Glutamatergic neuron (in vitro differentiated cells): Measurements from ENCODE around the gene PRPF40B. TPM values are rescaled to one million over a fixed set of nuclear protein-coding genes. Genes with fewer than 3 reads are reported as not detected.

ENCODE experiments used
- DNase-seq: peaks from one replicate; pipeline ENCODE4 v3.0.0; 2022
- H3K27ac Mint-ChIP-seq: one replicate; pipeline ENCODE4 v1.8.0; 2020; ENCODE audit warnings: mild to moderate bottlenecking, mixed read lengths, inconsistent platforms; ENCODE audit not compliant: unreplicated experiment
- H3K27me3 Mint-ChIP-seq: one replicate; pipeline ENCODE4 v1.8.0; 2020; ENCODE audit warnings: mild to moderate bottlenecking, moderate library complexity, mixed read lengths, inconsistent platforms; ENCODE audit not compliant: unreplicated experiment
- H3K36me3 Mint-ChIP-seq: one replicate; pipeline ENCODE4 v1.8.0; 2020; ENCODE audit warnings: mild to moderate bottlenecking, mixed read lengths, inconsistent platforms; ENCODE audit not compliant: unreplicated experiment
- H3K4me1 Mint-ChIP-seq: one replicate; pipeline ENCODE4 v1.8.0; 2020; ENCODE audit warnings: mild to moderate bottlenecking, low read depth, mixed read lengths, inconsistent platforms; ENCODE audit not compliant: unreplicated experiment
- H3K4me3 Mint-ChIP-seq: one replicate; pipeline ENCODE4 v1.8.0; 2020; ENCODE audit warnings: mild to moderate bottlenecking, mixed read lengths, inconsistent platforms; ENCODE audit not compliant: unreplicated experiment
- H3K9me3 Mint-ChIP-seq: one replicate; pipeline ENCODE4 v1.8.0; 2020; ENCODE audit warnings: mild to moderate bottlenecking, moderate library complexity, mixed read lengths, inconsistent platforms; ENCODE audit not compliant: unreplicated experiment
- total RNA-seq: library from RNA; stranded (reverse); fragmentation: NEBNext Ultra II Directional; extraction: Animal tissue kit (Norgen Biotek cat#: 25700); gene quantifications from one replicate; pipeline ENCODE4 v1.2.1, GENCODE V29; 2021; ENCODE audit not compliant: unreplicated experiment
- TF ChIP-seq, protein P1 (sequence below): fragments of 200-600 bp; sonication (generic); IDR thresholded peaks from one replicate; pipeline ENCODE4 v1.5.0; 2021; ENCODE audit not compliant: partially characterized antibody, unreplicated experiment

PRPF40B gene
- total RNA-seq, 1 donor from 2014 or later: 26.4 TPM

DNA sequence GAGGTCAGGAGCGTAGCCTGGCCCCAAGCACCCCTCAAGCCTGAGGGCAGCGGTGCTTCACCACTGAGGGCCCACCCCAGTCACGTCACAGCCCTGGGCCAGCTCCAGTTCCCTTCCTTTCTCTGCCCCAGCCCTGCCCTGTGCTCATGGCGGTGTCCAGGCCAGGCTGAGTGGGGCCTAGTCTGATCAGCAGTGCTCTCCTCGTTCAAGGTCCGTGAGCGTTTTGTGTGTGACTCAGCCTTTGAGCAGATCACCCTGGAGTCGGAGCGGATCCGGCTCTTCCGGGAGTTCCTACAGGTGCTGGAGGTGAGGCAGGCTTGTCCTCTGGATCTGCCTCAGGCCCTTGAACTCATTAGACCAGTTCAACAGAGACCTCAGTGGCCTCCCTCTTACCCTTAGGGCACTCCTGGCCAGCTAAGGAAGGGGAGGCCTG, 19.0 kb downstream of the PRPF40B start:
- TF ChIP-seq, protein P1, sequence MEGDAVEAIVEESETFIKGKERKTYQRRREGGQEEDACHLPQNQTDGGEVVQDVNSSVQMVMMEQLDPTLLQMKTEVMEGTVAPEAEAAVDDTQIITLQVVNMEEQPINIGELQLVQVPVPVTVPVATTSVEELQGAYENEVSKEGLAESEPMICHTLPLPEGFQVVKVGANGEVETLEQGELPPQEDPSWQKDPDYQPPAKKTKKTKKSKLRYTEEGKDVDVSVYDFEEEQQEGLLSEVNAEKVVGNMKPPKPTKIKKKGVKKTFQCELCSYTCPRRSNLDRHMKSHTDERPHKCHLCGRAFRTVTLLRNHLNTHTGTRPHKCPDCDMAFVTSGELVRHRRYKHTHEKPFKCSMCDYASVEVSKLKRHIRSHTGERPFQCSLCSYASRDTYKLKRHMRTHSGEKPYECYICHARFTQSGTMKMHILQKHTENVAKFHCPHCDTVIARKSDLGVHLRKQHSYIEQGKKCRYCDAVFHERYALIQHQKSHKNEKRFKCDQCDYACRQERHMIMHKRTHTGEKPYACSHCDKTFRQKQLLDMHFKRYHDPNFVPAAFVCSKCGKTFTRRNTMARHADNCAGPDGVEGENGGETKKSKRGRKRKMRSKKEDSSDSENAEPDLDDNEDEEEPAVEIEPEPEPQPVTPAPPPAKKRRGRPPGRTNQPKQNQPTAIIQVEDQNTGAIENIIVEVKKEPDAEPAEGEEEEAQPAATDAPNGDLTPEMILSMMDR: no peak
- Mint-ChIP-seq H3K9me3 (peaks cover 4% of the 10 kb centered on the region), H3K27me3 (peaks cover 4% of the 10 kb centered on the region), H3K4me1 (peaks cover 8% of the 10 kb centered on the region), H3K4me3 (no peak overlapping the region), H3K27ac (no peak overlapping the region), H3K36me3 (no peaks in the 10 kb centered on the region)
- DNase-seq: no peak

DNA sequence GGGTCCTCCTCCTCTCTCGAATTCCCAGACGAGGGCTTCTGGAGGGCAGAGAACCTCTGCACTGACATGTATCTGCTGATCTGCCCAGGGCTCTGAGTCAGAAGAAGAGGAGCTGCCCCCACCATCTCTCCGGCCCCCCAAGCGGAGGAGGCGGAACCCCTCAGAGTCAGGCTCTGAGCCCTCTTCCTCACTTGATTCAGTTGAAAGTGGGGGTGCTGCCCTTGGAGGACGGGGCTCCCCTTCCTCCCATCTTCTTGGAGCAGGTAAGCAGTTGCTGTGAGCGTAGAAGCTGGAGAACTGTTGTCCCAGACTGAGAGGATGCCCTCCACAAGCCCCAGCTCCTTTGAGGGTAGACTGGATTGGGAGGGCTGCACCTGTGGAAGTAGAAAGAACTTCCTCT, 19.8 kb downstream of the PRPF40B start:
- DNase-seq: no peak
- H3K27me3 Mint-ChIP-seq: peaks cover 4% of the 10 kb centered on the region
- peaks cover 6% of the 10 kb centered on the region for H3K4me1 Mint-ChIP-seq
- H3K27ac Mint-ChIP-seq: no peak overlapping the region
- no peaks in the 10 kb centered on the region for H3K36me3 Mint-ChIP-seq
- TF ChIP-seq, protein P1: no peak
- no peak overlapping the region for H3K4me3 Mint-ChIP-seq
- peaks cover 4% of the 10 kb centered on the region for H3K9me3 Mint-ChIP-seq

DNA sequence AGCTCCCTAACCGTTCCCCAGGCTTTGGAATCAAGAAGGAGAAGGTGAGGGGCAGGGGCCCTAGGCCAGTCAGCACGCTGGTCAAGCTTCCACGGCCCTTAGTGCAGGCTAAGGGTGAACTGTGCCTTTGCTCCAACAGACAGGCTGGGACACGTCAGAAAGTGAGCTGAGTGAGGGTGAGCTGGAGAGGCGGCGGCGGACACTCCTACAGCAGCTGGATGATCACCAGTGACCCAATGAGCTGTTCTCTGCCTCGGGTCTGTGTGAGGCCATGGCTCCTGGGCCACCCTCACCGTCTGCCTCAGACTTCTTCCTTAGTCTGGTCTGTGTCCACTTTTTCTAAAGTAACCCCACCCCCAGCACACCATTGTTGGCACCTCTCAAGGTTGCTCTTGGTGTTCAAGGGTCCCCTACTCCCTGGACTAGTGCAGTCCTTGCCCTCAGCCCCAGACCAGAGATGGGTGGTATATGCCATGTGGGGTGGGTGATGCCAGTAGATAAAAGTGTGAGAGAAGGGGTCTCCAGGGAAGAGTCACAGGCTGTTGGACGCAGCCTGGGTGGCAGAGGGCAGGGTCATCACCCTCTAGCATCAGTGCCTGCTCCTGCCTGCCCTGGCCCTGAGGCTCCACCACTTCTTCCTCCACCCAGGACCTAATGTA, 20.7 kb downstream of the PRPF40B start:
- TF ChIP-seq, protein P1: no peak
- no peaks in the 10 kb centered on the region for H3K36me3 Mint-ChIP-seq
- H3K9me3 Mint-ChIP-seq: peaks cover 4% of the 10 kb centered on the region
- H3K27me3 Mint-ChIP-seq: peaks cover 4% of the 10 kb centered on the region
- peaks cover 6% of the 10 kb centered on the region for H3K4me1 Mint-ChIP-seq
- peak overlapping the region; percentile 87 for H3K27ac Mint-ChIP-seq
- no peak overlapping the region for H3K4me3 Mint-ChIP-seq
- no peak for DNase-seq

DNA sequence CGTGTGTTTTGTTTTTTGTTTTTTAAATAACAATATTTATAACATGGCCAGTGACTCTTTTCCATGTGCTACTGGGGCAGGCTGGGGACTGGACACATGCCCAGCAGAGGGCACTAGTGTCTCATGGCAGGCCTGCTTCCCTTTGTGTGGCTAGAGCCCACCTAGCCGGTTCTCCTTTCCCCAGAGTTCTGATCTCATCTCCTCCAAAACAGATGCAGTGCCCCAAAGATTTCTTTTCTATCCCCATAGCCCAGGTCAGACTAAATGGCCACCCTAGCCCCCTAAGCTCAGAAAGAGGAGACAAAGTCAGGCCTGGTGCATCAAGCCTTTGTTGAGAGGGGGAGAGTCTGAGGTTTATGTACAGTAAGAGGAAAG, 21.2 kb downstream of the PRPF40B start:
- Mint-ChIP-seq H3K27me3 (peaks cover 4% of the 10 kb centered on the region), H3K36me3 (no peaks in the 10 kb centered on the region), H3K4me3 (no peak overlapping the region), H3K9me3 (peaks cover 4% of the 10 kb centered on the region), H3K4me1 (peaks cover 2% of the 10 kb centered on the region), H3K27ac (peak overlapping the region; percentile 87)
- DNase-seq: peak; percentile 86
- TF ChIP-seq, protein P1: peak; percentile 70

DNA sequence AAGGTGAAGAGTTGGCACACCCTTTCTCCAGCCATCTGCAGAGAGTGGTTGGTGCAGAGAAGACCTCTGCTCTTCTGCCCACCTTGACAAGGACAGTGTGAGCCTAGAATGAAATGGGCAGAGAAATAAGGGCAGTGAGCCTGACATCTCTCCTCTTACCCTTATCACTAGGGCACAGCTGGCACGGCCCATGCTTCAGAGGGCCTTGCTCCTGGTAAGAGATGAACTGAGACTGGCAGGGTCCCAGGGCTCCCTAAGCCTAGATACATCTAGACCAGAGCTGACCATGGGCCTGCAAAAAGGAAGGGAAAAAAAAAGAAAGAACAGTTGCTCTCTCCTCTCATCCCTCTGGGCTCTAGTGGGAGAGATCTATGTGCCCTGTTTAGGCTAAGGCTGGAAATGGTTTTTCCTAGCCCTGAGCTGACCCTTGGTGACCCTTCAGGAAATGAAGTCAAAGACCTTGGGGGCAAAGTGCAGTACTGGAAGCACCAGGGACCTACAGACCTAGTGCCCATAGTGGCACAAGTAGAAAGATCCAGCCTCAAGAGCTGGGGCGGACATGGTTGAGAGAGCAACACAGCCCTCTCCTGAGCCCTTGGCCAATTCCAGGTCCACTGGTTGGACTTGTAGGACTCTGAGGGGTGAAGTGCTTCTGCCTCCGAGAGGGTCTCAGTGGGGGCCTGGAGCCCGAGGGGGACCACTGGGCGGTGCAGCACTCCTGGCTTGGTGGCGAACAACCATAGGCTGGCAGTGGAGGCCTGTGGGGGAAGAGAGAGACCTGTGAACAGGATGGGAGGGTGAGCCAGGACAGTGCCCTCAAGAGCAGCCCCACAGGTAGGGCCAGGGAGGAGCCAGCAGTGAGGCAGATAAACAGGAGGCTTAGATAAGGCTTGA, 22.0 kb downstream of the PRPF40B start:
- H3K27me3 Mint-ChIP-seq: peaks cover 7% of the 10 kb centered on the region
- H3K4me3 Mint-ChIP-seq: no peak overlapping the region
- no peaks in the 10 kb centered on the region for H3K36me3 Mint-ChIP-seq
- DNase-seq: no peak
- peak overlapping the region; percentile 20 for H3K27ac Mint-ChIP-seq
- peaks cover 7% of the 10 kb centered on the region for H3K4me1 Mint-ChIP-seq
- TF ChIP-seq, protein P1: no peak
- peaks cover 4% of the 10 kb centered on the region for H3K9me3 Mint-ChIP-seq
